HG02642 (cell line): Measurements from ENCODE around the gene TMEM45B.

Experiments used
- ATAC-seq: cut with Tn5 transposase; IDR thresholded peaks from one replicate; pipeline ENCODE4 v1.9.1; 2021; ENCODE audit warnings: mild to moderate bottlenecking; ENCODE audit not compliant: unreplicated experiment, poor library complexity

TMEM45B gene

GRCh38 chr11:129895126-129896041 is 79.7 kb downstream of the TMEM45B start, which contains the start of gene NFRKB:
Gene NFRKB (minus strand): TSS chr11:129895578. CDS start chr11:129892849, 2,729 bp downstream.
- ATAC-seq, result peak; percentile 97

- no peak for ATAC-seq
Measured at GRCh38 chr11:129896062-129896461, 80.4 kb downstream of the TMEM45B start.

DNA sequence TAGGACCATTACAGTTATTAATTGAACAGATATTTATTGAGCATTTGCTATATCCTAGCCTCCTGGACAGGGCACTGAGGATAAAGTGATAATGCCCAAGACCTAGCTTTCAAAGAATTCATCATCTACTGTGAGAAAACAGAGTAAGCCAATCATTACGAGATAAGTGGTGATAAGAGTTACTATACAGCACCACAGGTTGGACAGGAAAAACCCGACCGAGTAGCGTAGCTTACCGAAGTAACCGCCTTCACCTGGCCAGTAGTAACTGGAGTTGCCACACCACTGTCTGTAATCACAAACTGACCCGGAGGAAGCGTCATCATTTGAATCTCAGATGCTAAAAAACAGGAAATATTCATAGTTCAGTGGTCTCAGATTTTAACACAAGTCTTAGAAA is 89.8 kb downstream of the TMEM45B start:
- no peak for ATAC-seq
